Caco-2 (cell line): ENCODE results near the gene THG1L. TPM values are rescaled to one million over a fixed set of nuclear protein-coding genes. Genes with fewer than 3 reads are reported as not detected.

Experiments used
- BruUV-seq: library from RNA; stranded (reverse); fragments of 400-500 nt; replicated peaks from 2 replicates; lab custom pipeline; 2021; lab: Mats Ljungman, UMichigan
- CTCF ChIA-PET: fragments of 300-600 bp; sonication (Branson Sonifier 250); formaldehyde crosslinking; loops from one replicate; lab custom pipeline; 2022; ENCODE audit warnings: antibody characterized with exemption; lab: Charles Lee
- POLR2A ChIA-PET: fragments of 300-600 bp; sonication (Branson Sonifier 250); formaldehyde crosslinking; loops from one replicate; lab custom pipeline; 2022; ENCODE audit warnings: antibody characterized with exemption; lab: Charles Lee
- DNase-seq, 2 experiments: peaks; one replicate each; pipeline versions ENCODE4 v3.0.0 to v3.0.0-alpha.2; 2020 to 2022
- H3K27me3 ChIP-seq: replicated peaks from 2 replicates; pipeline ENCODE4 v1.6.0; 2011; ENCODE audit warnings: low read length; ENCODE audit not compliant: control insufficient read depth, insufficient read depth
- H3K36me3 ChIP-seq: 2 replicates; pipeline ENCODE4 v1.5.1; 2011; ENCODE audit warnings: low read length; ENCODE audit not compliant: control insufficient read depth, insufficient read depth
- H3K4me1 ChIP-seq: fragments of 250-450 bp; sonication (Bioruptor Pico); 2 replicates; pipeline ENCODE4 v1.5.1; 2020; ENCODE audit warnings: mild to moderate bottlenecking
- H3K4me3 ChIP-seq: 2 replicates; pipeline ENCODE4 v1.5.1; 2011; ENCODE audit warnings: low read depth, mild to moderate bottlenecking, control low read depth, low read length
- H3K9me3 ChIP-seq: fragments of 250-450 bp; sonication (Bioruptor Pico); 2 replicates; pipeline ENCODE4 v1.5.1; 2020; ENCODE audit warnings: mild to moderate bottlenecking, moderate library complexity
- H3K27ac Mint-ChIP-seq: one replicate; pipeline ENCODE4 v1.8.0; 2022; ENCODE audit warnings: mixed read lengths; ENCODE audit not compliant: unreplicated experiment
- H3K27me3 Mint-ChIP-seq: one replicate; pipeline ENCODE4 v1.8.0; 2022; ENCODE audit warnings: mixed read lengths; ENCODE audit not compliant: insufficient read depth, unreplicated experiment
- H3K36me3 Mint-ChIP-seq: one replicate; pipeline ENCODE4 v1.8.0; 2022; ENCODE audit warnings: mild to moderate bottlenecking, mixed read lengths; ENCODE audit not compliant: insufficient read depth, unreplicated experiment
- H3K4me1 Mint-ChIP-seq: one replicate; pipeline ENCODE4 v1.8.0; 2022; ENCODE audit warnings: low read depth, mixed read lengths; ENCODE audit not compliant: unreplicated experiment
- H3K4me3 Mint-ChIP-seq: one replicate; pipeline ENCODE4 v1.8.0; 2022; ENCODE audit warnings: mild to moderate bottlenecking, moderate library complexity, mixed read lengths; ENCODE audit not compliant: unreplicated experiment
- H3K9me3 Mint-ChIP-seq: one replicate; pipeline ENCODE4 v1.8.0; 2022; ENCODE audit warnings: mixed read lengths; ENCODE audit not compliant: unreplicated experiment
- CTCF ChIP-seq, 2 experiments: fragments of 200-600 bp in 1 of 2; IDR thresholded peaks; 1 replicate in 1 of 2; 2 replicates in 1 of 2; pipeline versions ENCODE4 v1.5.1 to v1.8.0; 2011 to 2022; ENCODE audit warnings: antibody characterized with exemption in 1 of 2, control low read depth in 1 of 2, inconsistent platforms in 1 of 2, low read depth in 1 of 2, low read length in 1 of 2, mild to moderate bottlenecking in 1 of 2, moderate library complexity in 1 of 2; ENCODE audit not compliant: insufficient read depth in 1 of 2, severe bottlenecking in 1 of 2, unreplicated experiment in 1 of 2
- intact Hi-C: fragments of 100-400 bp; cut with micrococcal nuclease; formaldehyde crosslinking; loops from one replicate; pipeline ENCODE4 v1.10.0; 2022; ENCODE audit not compliant: unreplicated experiment
- total RNA-seq: library from RNA; stranded (reverse); gene quantifications from 2 replicates; pipeline ENCODE4 v1.2.3, GENCODE V29; 2022

Gene THG1L
- total RNA-seq, 1 experiment from 2014 or later, result 19.8 TPM

GRCh38 chr5:157713830-157714595, 17.2 kb upstream of the THG1L start:
- ChIA-PET CTCF (no interaction called here), POLR2A (no interaction called here)
- Mint-ChIP-seq H3K4me3 (no peak overlapping the region), H3K27me3 (no peaks in the 10 kb centered on the region), H3K4me1 (no peaks in the 10 kb centered on the region), H3K9me3 (no peaks in the 10 kb centered on the region), H3K36me3 (no peaks in the 10 kb centered on the region), H3K27ac (no peak overlapping the region)
- intact Hi-C loops, result no loop called here
- H3K36me3 ChIP-seq, result no peaks in the 10 kb centered on the region
- no peaks in the 10 kb centered on the region for H3K9me3 ChIP-seq
- BruUV-seq, result no TSS peak
- H3K27me3 ChIP-seq, result no peaks in the 10 kb centered on the region
- no peak overlapping the region for H3K4me3 ChIP-seq
- TF ChIP-seq CTCF (IDR thresholded peaks at IDR 0.05; ENCODE audit: insufficient read depth in 1 of 2, low read depth in 1 of 2, low read length in 1 of 2, severe bottlenecking in 1 of 2, unreplicated experiment in 1 of 2), result no peak
- no peak for DNase-seq
- no peaks in the 10 kb centered on the region for H3K4me1 ChIP-seq

GRCh38 chr5:157714596-157714864, 16.7 kb upstream of the THG1L start:
- Histone ChIP-seq H3K36me3 (no peaks in the 10 kb centered on the region), H3K9me3 (no peaks in the 10 kb centered on the region), H3K4me3 (no peak overlapping the region), H3K4me1 (no peaks in the 10 kb centered on the region), H3K27me3 (no peaks in the 10 kb centered on the region)
- H3K36me3 Mint-ChIP-seq, result no peaks in the 10 kb centered on the region
- H3K27ac Mint-ChIP-seq, result no peak overlapping the region
- intact Hi-C loops, result no loop called here
- ChIA-PET CTCF (no interaction called here), POLR2A (no interaction called here)
- TF ChIP-seq CTCF (IDR thresholded peaks at IDR 0.05; ENCODE audit: insufficient read depth in 1 of 2, low read depth in 1 of 2, low read length in 1 of 2, severe bottlenecking in 1 of 2, unreplicated experiment in 1 of 2), result no peak
- no peaks in the 10 kb centered on the region for H3K9me3 Mint-ChIP-seq
- no TSS peak for BruUV-seq
- no peak overlapping the region for H3K4me3 Mint-ChIP-seq
- no peaks in the 10 kb centered on the region for H3K4me1 Mint-ChIP-seq
- no peak for DNase-seq
- H3K27me3 Mint-ChIP-seq, result no peaks in the 10 kb centered on the region

- no peaks in the 10 kb centered on the region for H3K36me3 ChIP-seq
- BruUV-seq, result no TSS peak
- CTCF ChIA-PET, result interaction anchor here (0.7 to 1.7 kb wide), 11 partner anchors 13 to 392 kb away, joined by 3 to 11 read pairs (median 5); partner anchors contain the start of genes LSM11 and THG1L
- POLR2A ChIA-PET, result interaction anchor here (1.1 to 1.4 kb wide), 2 partner anchors 13 to 67 kb away, joined by 3 read pairs; partner anchors contain the start of gene THG1L
- H3K27me3 Mint-ChIP-seq, result no peaks in the 10 kb centered on the region
- H3K9me3 Mint-ChIP-seq, result no peaks in the 10 kb centered on the region
- no peaks in the 10 kb centered on the region for H3K27me3 ChIP-seq
- no peak overlapping the region for H3K4me3 ChIP-seq
- no peak overlapping the region for H3K4me3 Mint-ChIP-seq
- DNase-seq, result peak in 1 of 2 experiments; percentile 64
- H3K27ac Mint-ChIP-seq, result peak overlapping the region; percentile 16
- no peaks in the 10 kb centered on the region for H3K4me1 Mint-ChIP-seq
- peak; percentile 62 to 67 for TF ChIP-seq CTCF (IDR thresholded peaks at IDR 0.05; ENCODE audit: insufficient read depth in 1 of 2, low read depth in 1 of 2, low read length in 1 of 2, severe bottlenecking in 1 of 2, unreplicated experiment in 1 of 2)
- no peaks in the 10 kb centered on the region for H3K4me1 ChIP-seq
- H3K9me3 ChIP-seq, result no peaks in the 10 kb centered on the region
- H3K36me3 Mint-ChIP-seq, result no peaks in the 10 kb centered on the region
- intact Hi-C loops, result loop anchor here (1.0 kb wide), 4 partner anchors 49 to 390 kb away; no protein-coding TSS in a partner anchor
Observed at GRCh38 chr5:157718519-157718918, 12.7 kb upstream of the THG1L start.
